HG03457 (cell line): Measurements from ENCODE around the gene WDR38.

Experiments used
- ATAC-seq: cut with Tn5 transposase; IDR thresholded peaks from one replicate; pipeline ENCODE4 v1.9.1; 2021; ENCODE audit warnings: moderate number of reproducible peaks; ENCODE audit not compliant: unreplicated experiment

The WDR38 gene

GRCh38 chr9:124852829-124853531 is at the start of gene WDR38:
WDR38 (plus strand) TSS chr9:124853460; CDS start chr9:124853532, 72 bp downstream.
- ATAC-seq, result no peak

GRCh38 chr9:124803911-124804310 is 49.3 kb upstream of the WDR38 start:
- ATAC-seq, result no peak

GRCh38 chr9:124805186-124805585 is 48.1 kb upstream of the WDR38 start:
- ATAC-seq, result no peak

GRCh38 chr9:124808246-124808956 is 44.9 kb upstream of the WDR38 start:
- ATAC-seq, result no peak

- no peak for ATAC-seq
Observed at GRCh38 chr9:124809211-124809610, 44.0 kb upstream of the WDR38 start.

- no peak for ATAC-seq
Observed at GRCh38 chr9:124809741-124810500, 43.3 kb upstream of the WDR38 start.

GRCh38 chr9:124810663-124811355 is 42.5 kb upstream of the WDR38 start:
- no peak for ATAC-seq

GRCh38 chr9:124812441-124812876 is 40.8 kb upstream of the WDR38 start:
- ATAC-seq, result no peak

GRCh38 chr9:124813041-124813440 is 40.2 kb upstream of the WDR38 start:
- no peak for ATAC-seq

- ATAC-seq, result no peak
Observed at GRCh38 chr9:124813501-124814163, 39.6 kb upstream of the WDR38 start.

GRCh38 chr9:124814164-124814535 is 39.1 kb upstream of the WDR38 start:
- no peak for ATAC-seq

GRCh38 chr9:124815601-124816000 is 37.7 kb upstream of the WDR38 start:
- no peak for ATAC-seq

- ATAC-seq, result no peak
Observed at GRCh38 chr9:124818431-124819281, 34.6 kb upstream of the WDR38 start.

- ATAC-seq, result no peak
Observed at GRCh38 chr9:124820698-124821623, 32.3 kb upstream of the WDR38 start.

GRCh38 chr9:124828489-124829333 is 24.5 kb upstream of the WDR38 start:
- ATAC-seq, result no peak

- ATAC-seq, result no peak
Observed at GRCh38 chr9:124829334-124829669, 24.0 kb upstream of the WDR38 start.

- no peak for ATAC-seq
Observed at GRCh38 chr9:124830593-124830992, 22.7 kb upstream of the WDR38 start.
